HUES64 (cell line): ENCODE measurements around the gene GPX5.
"Not testable (repeated sequence)": the region's sequence is repeated elsewhere in the genome, so short reads cannot be mapped to it uniquely, and the experiment has no call there.

Source experiments
- H3K27ac ChIP-seq: 2 replicates; pipeline ENCODE4 v1.7.0; 2013; ENCODE audit warnings: low read depth, low read length, inconsistent platforms
- H3K27me3 ChIP-seq: 2 replicates; pipeline ENCODE4 v1.6.1; 2013; ENCODE audit warnings: mild to moderate bottlenecking, low read length; ENCODE audit not compliant: insufficient read depth
- H3K36me3 ChIP-seq: 2 replicates; pipeline ENCODE4 v1.6.1; 2013; ENCODE audit warnings: mild to moderate bottlenecking, low read length; ENCODE audit not compliant: insufficient read depth
- H3K4me1 ChIP-seq: 2 replicates; pipeline ENCODE4 v1.6.1; 2013; ENCODE audit warnings: mild to moderate bottlenecking, low read length, moderate library complexity; ENCODE audit not compliant: insufficient read depth
- H3K4me3 ChIP-seq: 2 replicates; pipeline ENCODE4 v1.5.1; 2013; ENCODE audit warnings: mild to moderate bottlenecking, low read length, moderate library complexity
- H3K9ac ChIP-seq: 2 replicates; pipeline ENCODE4 v1.6.1; 2013; ENCODE audit warnings: mild to moderate bottlenecking, low read depth, low read length
- H3K9me3 ChIP-seq: 2 replicates; pipeline ENCODE4 v1.6.1; 2013; ENCODE audit warnings: low read depth, low read length; ENCODE audit not compliant: insufficient read depth
- WGBS: fragments of 150-250, 120-280 bp; methylation state at CpG from one replicate; pipeline ENCODE4 v1.1.7; 2013; ENCODE audit warnings: missing lambda C conversion rate; 5-methylcytosine and 5-hydroxymethylcytosine counted together

Gene GPX5

DNA sequence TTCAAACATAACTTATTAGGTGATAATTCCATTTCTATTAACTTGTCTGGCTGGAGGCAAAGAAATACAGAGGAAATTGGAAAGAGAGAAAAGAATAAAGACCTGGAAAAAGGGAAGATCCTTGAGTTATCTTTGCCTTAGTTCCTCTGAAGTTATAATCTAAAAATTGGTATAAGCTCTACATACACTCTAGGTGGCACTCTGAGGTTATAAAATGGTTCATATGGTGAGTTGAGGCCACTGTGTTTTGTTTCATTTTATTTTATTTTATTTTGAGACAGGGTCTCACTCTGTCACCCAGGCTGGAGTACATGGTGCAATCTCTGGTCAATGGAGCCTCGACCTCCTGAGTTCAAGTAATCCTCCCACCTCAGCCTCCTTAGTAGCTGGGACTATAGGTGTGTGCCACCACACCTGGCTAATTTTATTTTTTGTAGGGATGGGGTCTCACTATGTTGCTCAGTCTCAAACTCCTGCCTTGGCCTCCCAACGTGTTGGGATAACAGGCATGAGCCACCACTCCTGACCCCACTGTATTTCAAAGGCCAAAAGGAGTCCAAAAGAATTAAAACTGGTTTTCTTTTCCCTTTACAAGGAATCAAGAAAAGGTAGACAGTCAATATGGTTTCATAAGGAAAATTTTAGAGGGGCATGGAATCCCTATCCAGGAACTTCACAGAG lies 29.4 kb upstream of the GPX5 start:
- WGBS = 87% methylated on average over 2 of the region's 2 CpGs
- no peaks in the 10 kb centered on the region for H3K4me1 ChIP-seq
- no peak overlapping the region for H3K27ac ChIP-seq

DNA sequence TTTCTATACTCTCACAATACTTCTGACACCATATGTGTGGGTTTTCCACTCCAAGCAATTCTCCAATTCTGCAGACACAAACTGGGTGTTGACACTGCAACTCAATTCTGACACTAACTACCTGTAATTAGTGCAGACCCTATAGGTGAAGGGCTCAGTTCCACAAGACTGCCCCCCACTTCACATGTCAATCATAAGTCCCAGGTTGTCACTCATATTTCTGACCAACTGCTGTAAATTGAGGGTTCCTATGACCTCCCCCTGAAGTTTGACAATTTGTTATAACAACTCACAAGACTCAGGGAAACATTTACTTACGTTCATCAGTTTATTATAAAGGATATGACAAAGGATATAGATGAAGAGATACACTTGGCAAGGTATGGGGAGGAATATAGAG lies 28.4 kb upstream of the GPX5 start:
- H3K27ac ChIP-seq = no peak overlapping the region
- 100% methylated on average over 1 of the region's 1 CpG for WGBS
- H3K4me3 ChIP-seq = no peak overlapping the region
- no peaks in the 10 kb centered on the region; the same call in 1 of the 2 replicates for H3K27me3 ChIP-seq
- no peaks in the 10 kb centered on the region for H3K4me1 ChIP-seq
- no peaks in the 10 kb centered on the region for H3K9me3 ChIP-seq
- H3K36me3 ChIP-seq = no peaks in the 10 kb centered on the region
- H3K9ac ChIP-seq = no peak overlapping the region

More for the DNA sequence above, 29.4 kb upstream of the GPX5 start:
- Histone ChIP-seq H3K9me3 (no peaks in the 10 kb centered on the region), H3K36me3 (no peaks in the 10 kb centered on the region), H3K9ac (no peak overlapping the region), H3K27me3 (no peaks in the 10 kb centered on the region; the same call in 1 of the 2 replicates), H3K4me3 (no peak overlapping the region)

DNA sequence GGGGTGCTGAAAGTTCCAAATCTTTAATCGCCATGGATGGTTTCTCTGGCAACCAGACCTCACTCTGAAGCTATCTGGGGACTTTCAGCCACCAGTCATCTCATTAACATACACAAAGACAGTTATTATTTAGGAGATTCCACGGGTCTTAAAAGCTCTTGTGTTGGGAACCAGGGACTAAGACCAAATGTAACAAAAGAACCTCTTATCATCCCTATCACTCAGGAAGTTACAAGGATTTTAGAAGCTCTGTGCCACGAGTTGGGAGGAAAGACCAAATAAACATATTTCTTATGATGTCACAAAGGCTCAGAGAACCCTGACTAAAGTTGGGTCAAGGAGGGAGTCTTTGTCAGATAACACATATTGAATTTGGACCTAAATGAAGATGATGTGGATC lies 27.8 kb upstream of the GPX5 start:
- no peak overlapping the region for H3K9ac ChIP-seq
- H3K27ac ChIP-seq = no peak overlapping the region
- H3K4me3 ChIP-seq = no peak overlapping the region
- WGBS = 73% methylated on average over 3 of the region's 3 CpGs
- H3K36me3 ChIP-seq = no peaks in the 10 kb centered on the region
- no peaks in the 10 kb centered on the region for H3K9me3 ChIP-seq
- no peaks in the 10 kb centered on the region for H3K4me1 ChIP-seq
- no peaks in the 10 kb centered on the region; the same call in 1 of the 2 replicates for H3K27me3 ChIP-seq

DNA sequence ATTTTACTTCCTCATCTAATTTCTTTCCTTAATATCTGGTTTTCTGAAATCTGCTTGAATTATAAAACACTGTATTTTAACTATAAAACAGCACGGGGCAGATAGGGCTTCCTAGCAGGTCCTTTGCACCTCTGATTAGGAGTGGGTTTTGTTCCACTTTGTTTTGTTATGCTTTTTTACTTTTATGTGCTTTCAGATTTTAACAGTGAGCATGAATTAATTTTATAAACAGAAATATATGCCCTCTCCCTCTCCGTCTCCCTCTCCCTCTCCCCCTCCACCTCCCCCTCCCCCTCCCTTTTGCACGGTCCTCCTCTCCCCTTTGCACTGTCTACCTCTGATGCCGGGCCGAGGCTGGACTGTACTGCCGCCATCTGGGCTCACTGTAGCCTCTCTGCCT lies 24.4 kb upstream of the GPX5 start:
- H3K4me3 ChIP-seq = no peak overlapping the region
- no peak overlapping the region for H3K27ac ChIP-seq
- H3K36me3 ChIP-seq = no peaks in the 10 kb centered on the region
- H3K4me1 ChIP-seq = peaks cover 4% of the 10 kb centered on the region
- H3K9me3 ChIP-seq = no peaks in the 10 kb centered on the region
- H3K27me3 ChIP-seq = no peaks in the 10 kb centered on the region; the same call in 1 of the 2 replicates
- 95% methylated on average over 6 of the region's 6 CpGs for WGBS
- no peak overlapping the region for H3K9ac ChIP-seq

DNA sequence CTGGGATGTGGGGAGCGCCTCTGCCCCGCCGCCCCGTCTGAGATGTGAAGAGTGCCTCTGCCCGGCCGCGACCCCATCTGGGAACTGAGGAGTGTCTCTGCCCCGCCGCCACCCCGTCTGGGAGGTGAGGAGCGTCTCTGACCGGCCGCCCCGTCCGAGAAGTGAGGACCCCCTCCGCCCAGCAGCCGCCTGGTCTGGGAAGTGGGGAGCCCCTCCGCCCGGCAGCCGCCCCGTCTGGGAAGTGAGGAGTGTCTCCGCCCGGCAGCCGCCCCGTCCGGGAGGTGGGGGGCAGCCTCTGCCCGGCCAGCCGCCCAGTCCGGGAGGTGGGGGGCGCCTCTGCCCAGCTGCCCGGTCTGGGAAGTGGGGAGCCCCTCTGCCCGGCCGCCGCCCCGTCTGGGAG lies 23.5 kb upstream of the GPX5 start:
- H3K9ac ChIP-seq, H3K4me3 ChIP-seq, H3K9me3 ChIP-seq, H3K27me3 ChIP-seq, H3K36me3 ChIP-seq, H3K27ac ChIP-seq: not testable (repeated sequence)
- H3K4me1 ChIP-seq = peaks cover 12% of the 10 kb centered on the region
- WGBS = 94% methylated on average over 35 of the region's 35 CpGs

DNA sequence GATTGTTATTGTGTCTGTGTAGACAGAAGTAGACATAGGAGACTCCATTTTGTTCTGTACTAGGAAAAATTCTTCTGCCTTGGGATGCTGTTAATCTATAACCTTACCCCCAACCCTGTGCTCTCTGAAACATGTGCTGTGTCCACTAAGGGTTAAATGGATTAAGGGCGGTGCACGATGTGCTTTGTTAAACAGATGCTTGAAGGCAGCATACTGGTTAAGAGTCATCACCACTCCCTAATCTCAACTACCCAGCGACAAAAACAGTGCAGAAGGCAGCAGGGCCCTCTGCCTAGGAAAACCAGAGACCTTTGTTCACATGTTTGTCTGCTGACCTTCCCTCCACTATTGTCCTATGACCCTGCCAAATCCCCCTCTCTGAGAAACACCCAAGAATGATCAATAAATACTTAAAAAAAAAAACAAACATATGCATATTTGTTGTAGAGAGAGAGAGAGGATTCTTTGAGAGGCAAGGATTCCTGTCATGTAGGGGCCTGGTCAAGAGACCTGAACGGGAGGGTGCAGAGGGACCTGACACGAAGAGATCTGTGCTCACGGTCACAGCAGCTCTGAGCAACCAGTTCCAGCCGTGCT lies 22.9 kb upstream of the GPX5 start:
- H3K27ac ChIP-seq, H3K36me3 ChIP-seq, H3K9ac ChIP-seq, H3K9me3 ChIP-seq, H3K27me3 ChIP-seq, H3K4me3 ChIP-seq: not testable (repeated sequence)
- 77% methylated on average over 7 of the region's 7 CpGs for WGBS
- H3K4me1 ChIP-seq = peaks cover 16% of the 10 kb centered on the region

DNA sequence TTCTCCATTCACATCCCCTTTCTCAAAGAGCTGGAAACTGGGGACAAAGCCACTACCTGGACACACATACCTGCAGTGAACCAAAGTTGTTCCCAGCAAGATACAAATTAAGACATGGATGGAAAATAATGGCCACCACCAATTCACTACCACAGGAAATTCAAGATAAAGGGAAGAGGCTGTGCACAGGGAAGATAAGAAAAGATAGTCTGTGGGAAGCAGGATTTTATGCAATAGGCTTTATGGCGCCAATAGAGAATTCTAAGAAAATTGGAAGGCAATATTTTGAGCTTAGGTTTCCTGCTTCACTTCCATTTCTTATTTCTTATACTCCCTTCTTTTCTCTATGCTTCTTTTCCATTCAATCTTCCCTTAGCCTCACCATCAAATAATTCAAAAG lies 19.9 kb upstream of the GPX5 start:
- Histone ChIP-seq H3K36me3 (no peaks in the 10 kb centered on the region), H3K9me3 (no peaks in the 10 kb centered on the region), H3K9ac (no peak overlapping the region), H3K27ac (no peak overlapping the region), H3K27me3 (no peaks in the 10 kb centered on the region), H3K4me3 (no peak overlapping the region), H3K4me1 (peaks cover 16% of the 10 kb centered on the region)
- 89% methylated on average over 1 of the region's 1 CpG for WGBS

DNA sequence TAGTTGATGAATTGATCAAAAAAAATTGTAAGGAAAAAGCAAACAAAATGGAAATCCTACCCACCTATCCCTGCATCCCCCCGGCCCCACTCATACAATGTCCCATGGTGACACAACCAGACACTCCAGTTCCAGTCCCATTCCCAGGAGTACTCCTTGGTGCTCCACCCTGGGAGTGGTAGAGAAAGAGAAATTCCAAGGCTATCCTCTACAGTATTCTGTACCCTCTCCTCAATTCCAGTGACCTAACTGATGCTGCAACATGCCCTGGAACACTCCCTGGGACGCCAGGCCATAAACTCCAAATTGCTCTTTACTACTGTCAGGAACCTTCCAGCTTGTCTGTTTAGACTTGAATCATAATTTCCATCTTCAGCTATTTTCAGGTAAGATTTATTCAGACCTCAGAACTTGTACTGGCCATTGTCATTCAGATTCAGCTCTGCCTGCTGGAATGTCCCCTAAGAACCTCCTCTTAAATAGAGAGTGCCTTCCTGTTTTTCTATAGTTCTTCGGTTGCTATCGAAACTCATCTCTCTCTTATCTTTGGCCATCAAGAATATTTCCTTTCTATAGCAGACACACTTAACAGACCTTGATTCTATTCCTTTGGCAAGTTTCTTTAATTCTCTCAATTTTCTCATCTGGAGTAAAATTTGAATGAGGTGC lies 18.7 kb upstream of the GPX5 start:
- Histone ChIP-seq H3K4me3 (no peak overlapping the region), H3K36me3 (no peaks in the 10 kb centered on the region), H3K27ac (no peak overlapping the region; the same call in 1 of the 2 replicates), H3K9me3 (no peaks in the 10 kb centered on the region), H3K4me1 (peaks cover 16% of the 10 kb centered on the region), H3K9ac (no peak overlapping the region), H3K27me3 (no peaks in the 10 kb centered on the region)
- 77% methylated on average over 4 of the region's 4 CpGs for WGBS

DNA sequence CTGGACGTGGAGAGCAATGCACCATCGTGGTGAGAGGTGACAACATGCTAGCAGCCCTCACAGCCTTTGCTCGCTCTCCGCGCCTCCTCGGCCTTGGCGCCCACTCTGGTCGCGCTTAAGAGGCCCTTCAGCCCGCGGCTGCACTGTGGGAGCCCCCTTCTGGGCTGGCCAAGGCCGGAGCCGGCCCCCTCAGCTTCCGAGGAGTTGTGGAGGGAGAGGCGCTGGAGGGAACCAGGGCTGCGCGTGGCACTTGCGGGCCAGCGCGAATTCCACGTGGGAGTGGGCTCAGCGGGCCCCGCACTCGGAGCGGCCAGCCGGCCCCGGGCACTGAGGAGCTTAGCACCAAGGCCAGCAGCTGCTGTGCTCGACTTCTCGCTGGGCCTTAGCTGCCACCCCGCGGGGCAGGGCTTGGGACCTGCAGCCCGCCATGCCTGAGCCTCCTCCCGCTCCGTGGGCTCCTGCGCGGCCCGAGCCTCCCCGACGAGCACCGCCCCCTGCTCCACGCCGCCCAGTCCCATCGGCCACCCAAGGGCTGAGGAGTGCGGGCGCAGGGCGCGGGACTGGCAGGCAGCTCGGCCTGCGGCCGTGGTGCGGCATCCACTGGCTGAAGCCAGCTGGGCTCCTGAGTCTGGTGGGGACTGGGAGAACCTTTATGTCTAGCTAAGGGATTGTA lies 13.9 kb upstream of the GPX5 start:
- peaks cover 7% of the 10 kb centered on the region for H3K4me1 ChIP-seq
- 96% methylated on average over 51 of the region's 51 CpGs for WGBS
- H3K27me3 ChIP-seq = peaks cover 3% of the 10 kb centered on the region; the same call in 1 of the 2 replicates
- H3K9ac ChIP-seq = no peak overlapping the region
- no peaks in the 10 kb centered on the region for H3K9me3 ChIP-seq
- H3K36me3 ChIP-seq = no peaks in the 10 kb centered on the region
- no peak overlapping the region for H3K27ac ChIP-seq
- H3K4me3 ChIP-seq = no peak overlapping the region

DNA sequence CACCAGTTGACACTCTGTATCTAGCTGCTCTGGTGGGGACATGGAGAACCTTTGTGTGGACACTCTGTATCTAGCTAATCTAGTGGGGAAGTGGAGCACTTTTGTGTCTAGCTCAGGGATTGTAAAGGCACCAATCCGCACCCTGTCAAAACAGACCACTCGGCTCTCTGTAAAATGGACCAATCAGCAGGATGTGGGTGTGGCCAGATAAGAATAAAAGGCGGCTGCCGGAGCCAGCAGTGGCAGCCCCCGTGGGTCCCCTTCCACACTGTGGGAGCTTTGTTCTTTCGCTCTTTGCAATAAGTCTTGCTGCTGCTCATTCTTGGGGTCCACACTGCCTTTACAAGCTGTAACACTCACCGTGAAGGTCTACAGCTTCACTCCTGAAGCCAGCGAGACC lies 13.3 kb upstream of the GPX5 start:
- H3K4me1 ChIP-seq, H3K36me3 ChIP-seq, H3K27ac ChIP-seq, H3K4me3 ChIP-seq, H3K9me3 ChIP-seq, H3K9ac ChIP-seq, H3K27me3 ChIP-seq: not testable (repeated sequence)
- WGBS = 96% methylated on average over 8 of the region's 8 CpGs

DNA sequence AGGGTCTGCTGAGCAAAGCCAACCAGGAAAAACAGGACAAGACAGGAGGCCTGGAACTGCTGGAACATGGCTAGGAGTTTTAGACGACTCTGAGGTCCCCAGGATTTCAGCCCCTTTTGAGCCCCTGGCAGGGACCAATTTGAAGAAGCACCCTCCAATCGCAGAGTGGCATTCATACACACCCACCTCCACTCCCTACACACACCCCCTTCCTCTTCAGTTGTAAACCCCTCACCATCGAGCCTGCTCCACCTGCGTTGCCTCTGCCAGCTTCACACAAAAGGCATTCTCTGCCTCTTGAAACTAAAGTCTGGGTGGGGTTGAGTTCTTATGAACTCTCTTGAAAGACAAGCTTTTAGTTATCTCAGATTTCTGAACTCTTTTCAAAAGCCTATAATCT lies 10.0 kb upstream of the GPX5 start, which contains the start of gene GPX6:
Gene GPX6 (minus strand): TSS at position 118 of the 400 bp plus-strand sequence. CDS start 50 bp downstream, at position 68.
- no peaks in the 10 kb centered on the region for H3K4me1 ChIP-seq
- H3K9ac ChIP-seq = no peak within 1 kb of the TSS
- H3K27ac ChIP-seq = no peak within 1 kb of the TSS
- H3K36me3 ChIP-seq = no peaks in the 10 kb centered on the region
- WGBS = 83% methylated on average over 4 of the region's 4 CpGs
- peaks cover 3% of the 10 kb centered on the region; the same call in 1 of the 2 replicates for H3K27me3 ChIP-seq
- H3K9me3 ChIP-seq = no peaks in the 10 kb centered on the region
- no peak within 1 kb of the TSS for H3K4me3 ChIP-seq
